Right renal pelvis (tissue), 4 donors: Measurements from ENCODE around the gene ECM1. TPM values are rescaled to one million over a fixed set of nuclear protein-coding genes. Genes with fewer than 3 reads are reported as not detected.

Experiments
- DNase-seq, 4 donors: peaks; one replicate each; pipeline ENCODE4 v3.0.0-alpha.2; 2013; ENCODE audit warnings: low read depth in 4 of 4, low spot score in 3 of 4, missing footprints in 1 of 4
- polyA plus RNA-seq, 4 donors: library from polyadenylated mRNA; unstranded; fragments of 120-200 nt; gene quantifications; one replicate each; pipeline ENCODE4 v1.2.1, GENCODE V29; 2013; ENCODE audit not compliant: insufficient read length in 4 of 4

The ECM1 gene
- polyA plus RNA-seq, 4 donors, result 12.0 to 22.1 (median 14.6) TPM

DNA sequence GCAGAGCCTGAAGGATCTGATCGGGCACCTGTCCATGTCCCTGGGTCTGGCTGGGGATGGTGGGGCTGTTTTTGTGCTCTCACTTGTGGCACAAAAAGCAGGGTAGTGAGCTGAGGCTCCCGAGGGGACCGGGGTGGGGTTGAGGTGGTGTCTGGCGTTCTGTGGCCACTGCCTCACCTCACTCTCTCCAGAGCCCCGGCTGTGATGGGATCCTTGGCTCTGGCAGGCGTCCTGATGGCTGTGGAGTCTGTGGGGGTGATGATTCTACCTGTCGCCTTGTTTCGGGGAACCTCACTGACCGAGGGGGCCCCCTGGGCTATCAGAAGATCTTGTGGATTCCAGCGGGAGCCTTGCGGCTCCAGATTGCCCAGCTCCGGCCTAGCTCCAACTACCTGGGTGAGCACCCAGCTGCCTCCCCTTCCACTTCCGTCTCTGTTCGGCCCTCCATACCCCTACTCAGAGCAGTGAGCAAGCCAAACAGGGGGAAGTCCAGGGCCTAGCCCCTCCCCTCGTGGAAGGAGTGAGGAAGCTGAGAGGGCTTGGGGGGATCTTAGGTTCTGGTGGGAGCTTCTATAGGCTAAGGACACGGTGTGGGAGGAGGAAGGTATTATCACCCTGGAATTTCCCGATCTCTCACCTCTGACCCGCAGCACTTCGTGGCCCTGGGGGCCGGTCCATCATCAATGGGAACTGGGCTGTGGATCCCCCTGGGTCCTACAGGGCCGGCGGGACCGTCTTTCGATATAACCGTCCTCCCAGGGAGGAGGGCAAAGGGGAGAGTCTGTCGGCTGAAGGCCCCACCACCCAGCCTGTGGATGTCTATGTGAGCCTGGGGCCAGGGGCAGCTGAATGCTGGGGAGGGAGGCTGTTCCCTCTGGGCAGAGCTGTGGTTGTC lies 48.3 kb downstream of the ECM1 start:
- DNase-seq, result no peak

DNA sequence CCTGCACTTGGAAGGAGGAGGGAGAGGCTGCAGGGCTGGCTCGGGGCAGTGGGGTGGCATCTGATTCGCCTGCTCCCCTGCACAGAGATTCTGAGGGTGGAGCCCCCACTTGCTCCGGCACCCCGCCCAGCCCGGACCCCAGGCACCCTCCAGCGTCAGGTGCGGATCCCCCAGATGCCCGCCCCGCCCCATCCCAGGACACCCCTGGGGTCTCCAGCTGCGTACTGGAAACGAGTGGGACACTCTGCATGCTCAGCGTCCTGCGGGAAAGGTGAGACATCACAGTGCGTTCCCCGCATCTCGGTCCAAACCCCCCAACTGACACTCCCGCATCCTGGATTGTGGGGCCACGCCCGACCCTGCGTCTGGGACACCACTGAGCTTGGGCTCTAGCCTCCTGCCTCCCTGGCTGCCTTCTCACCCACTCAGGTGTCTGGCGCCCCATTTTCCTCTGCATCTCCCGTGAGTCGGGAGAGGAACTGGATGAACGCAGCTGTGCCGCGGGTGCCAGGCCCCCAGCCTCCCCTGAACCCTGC lies 49.2 kb downstream of the ECM1 start:
- no peak for DNase-seq

DNA sequence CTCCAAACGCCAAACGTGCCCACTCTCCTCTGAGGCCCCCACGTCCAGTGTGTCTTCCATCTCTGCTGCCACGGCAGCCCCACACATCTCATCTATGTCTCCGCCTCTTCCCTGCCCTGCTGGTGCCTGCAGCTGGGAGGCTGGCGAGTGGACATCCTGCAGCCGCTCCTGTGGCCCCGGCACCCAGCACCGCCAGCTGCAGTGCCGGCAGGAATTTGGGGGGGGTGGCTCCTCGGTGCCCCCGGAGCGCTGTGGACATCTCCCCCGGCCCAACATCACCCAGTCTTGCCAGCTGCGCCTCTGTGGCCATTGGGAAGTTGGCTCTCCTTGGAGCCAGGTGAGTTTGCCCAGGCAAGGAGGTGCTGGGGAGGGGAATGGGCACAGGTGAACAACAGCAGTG lies 49.9 kb downstream of the ECM1 start:
- DNase-seq, result no peak

DNA sequence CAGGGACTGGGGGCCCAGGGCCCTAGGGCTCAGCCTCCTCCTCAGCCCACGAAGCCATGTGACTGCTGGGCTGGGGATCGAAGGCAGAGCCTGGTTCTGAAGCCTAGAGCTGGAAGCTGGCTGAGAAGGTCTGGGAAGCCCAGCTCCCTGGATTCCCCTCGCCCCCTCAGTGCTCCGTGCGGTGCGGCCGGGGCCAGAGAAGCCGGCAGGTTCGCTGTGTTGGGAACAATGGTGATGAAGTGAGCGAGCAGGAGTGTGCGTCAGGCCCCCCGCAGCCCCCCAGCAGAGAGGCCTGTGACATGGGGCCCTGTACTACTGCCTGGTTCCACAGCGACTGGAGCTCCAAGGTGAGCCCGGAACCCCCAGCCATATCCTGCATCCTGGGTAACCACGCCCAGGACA lies 50.4 kb downstream of the ECM1 start:
- no peak for DNase-seq

DNA sequence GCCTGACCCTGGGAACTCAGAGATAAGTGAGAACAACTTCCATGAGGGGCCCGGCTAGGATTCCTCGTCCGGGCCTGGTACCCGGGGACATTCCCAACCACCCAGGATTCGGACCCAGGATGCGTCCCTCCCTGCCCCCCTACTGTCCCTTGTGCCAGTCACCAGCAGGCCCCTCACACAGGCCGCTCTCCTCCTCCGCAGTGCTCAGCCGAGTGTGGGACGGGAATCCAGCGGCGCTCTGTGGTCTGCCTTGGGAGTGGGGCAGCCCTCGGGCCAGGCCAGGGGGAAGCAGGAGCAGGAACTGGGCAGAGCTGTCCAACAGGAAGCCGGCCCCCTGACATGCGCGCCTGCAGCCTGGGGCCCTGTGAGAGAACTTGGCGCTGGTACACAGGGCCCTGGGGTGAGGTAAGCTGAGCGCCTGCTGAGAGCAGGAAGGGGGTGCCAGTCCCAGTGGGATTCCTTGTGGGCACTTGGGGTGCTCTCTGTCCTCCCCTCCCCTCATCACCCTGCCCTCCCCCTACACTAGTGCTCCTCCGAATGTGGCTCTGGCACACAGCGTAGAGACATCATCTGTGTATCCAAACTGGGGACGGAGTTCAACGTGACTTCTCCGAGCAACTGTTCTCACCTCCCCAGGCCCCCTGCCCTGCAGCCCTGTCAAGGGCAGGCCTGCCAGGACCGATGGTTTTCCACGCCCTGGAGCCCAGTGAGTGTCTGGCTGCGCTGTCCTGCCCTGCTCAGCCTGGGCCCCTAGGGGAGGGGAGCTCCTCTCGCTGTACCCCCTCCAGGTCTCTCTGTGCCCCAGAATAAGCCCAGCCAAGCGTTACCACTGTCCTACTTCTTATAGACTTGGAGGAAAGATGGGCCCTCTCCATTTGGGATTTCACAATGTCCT lies 51.1 kb downstream of the ECM1 start:
- DNase-seq, result no peak

DNA sequence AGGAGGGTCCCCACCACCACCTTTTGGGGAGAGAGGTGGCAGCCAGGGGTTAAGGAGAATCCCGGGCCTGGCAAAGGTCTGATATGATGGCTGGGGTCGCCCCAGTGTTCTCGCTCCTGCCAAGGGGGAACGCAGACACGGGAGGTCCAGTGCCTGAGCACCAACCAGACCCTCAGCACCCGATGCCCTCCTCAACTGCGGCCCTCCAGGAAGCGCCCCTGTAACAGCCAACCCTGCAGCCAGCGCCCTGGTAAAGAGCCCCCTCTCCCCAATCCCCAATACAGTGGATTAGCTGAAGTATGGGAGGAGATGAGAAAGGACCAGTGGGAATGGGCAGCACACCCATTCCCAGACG lies 51.7 kb downstream of the ECM1 start:
- no peak for DNase-seq

DNA sequence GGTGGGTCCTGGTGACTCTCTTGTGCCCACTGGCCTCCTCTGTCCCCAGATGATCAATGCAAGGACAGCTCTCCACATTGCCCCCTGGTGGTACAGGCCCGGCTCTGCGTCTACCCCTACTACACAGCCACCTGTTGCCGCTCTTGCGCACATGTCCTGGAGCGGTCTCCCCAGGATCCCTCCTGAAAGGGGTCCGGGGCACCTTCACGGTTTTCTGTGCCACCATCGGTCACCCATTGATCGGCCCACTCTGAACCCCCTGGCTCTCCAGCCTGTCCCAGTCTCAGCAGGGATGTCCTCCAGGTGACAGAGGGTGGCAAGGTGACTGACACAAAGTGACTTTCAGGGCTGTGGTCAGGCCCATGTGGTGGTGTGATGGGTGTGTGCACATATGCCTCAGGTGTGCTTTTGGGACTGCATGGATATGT lies 52.1 kb downstream of the ECM1 start:
- no peak for DNase-seq

DNA sequence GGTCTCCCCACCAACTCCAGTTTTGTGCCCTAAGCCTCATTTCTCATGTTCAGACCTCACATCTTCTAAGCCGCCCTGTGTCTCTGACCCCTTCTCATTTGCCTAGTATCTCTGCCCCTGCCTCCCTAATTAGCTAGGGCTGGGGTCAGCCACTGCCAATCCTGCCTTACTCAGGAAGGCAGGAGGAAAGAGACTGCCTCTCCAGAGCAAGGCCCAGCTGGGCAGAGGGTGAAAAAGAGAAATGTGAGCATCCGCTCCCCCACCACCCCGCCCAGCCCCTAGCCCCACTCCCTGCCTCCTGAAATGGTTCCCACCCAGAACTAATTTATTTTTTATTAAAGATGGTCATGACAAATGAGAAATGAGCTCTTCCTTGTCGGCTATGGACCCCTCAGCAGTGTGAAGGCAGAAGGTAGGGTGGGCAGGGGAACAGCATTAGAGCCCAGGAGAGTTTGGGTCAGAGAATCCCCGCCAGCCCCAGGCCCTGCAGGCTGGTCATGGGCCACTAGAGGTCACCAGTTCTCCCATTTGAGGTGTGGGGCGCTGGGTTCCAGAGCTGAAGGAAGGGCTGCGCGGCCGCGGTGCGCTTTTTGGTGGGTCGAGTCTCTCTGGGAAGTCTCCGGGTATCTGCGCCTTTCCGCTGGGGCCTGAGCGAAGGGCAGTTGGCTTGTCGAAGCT lies 52.8 kb downstream of the ECM1 start:
- peak in 3 of 4 donors; percentile 78 to 81 (median 81) for DNase-seq

DNA sequence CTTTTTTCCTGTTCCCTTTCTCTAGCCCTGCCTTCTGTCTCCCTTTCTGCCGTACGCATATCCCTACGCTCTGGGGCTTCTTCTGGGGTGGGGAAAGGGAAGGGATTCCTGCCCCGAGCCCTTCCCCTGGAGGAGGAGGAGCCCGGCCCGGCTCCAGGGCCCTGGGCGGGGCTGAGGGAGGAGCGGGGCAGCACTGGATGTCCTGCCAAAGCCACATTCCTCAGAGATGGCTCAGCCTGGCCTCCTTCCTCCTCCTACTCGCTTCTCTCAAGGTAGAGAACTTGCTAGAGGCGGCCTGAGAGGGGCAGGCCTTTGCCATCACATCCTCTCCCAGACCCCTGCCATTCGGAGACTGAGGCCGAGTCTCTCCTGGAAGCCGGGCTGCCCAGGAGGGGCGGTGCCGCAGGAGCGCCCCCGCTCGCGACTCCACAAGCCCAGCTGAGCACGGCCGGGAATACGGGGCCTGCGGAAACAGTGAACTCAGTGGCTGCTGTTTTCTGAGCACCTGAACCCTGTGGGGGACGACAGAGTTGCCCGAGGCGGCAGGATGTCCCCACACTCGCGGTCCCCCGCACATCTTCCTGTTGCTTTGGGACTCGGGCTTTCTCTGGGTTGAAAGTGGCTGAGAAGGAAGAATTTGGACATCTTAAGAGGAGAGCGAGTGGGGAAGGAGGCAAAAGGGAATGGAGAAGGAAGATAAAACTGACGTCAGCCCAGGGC lies 53.5 kb downstream of the ECM1 start:
- peak; percentile 86 to 90 (median 90) for DNase-seq

DNA sequence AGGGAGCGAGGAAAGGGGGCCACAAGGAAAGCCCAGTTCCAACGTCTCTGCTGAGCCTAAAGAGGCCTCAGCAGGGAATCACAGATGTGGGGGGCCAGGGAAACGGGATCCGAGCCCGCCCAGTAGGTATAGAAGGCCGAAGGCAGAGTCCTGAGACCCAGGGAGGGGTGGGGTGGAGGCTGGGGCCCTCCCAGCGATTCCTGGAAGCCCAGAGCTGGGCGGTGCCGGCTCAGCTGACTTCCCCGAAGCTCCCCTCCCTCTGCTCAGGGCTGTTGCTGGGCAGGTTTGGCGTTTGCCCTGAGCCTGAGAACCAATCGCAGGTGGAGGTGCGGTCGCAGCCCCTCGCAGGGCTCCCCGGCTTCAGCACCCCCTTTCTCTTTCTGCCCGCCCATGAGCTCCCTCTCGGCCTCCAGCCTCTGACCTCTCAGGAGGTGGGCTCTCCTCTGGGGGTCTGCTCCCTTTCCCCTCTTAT lies 54.1 kb downstream of the ECM1 start:
- DNase-seq, result peak; percentile 73 to 82 (median 78)

DNA sequence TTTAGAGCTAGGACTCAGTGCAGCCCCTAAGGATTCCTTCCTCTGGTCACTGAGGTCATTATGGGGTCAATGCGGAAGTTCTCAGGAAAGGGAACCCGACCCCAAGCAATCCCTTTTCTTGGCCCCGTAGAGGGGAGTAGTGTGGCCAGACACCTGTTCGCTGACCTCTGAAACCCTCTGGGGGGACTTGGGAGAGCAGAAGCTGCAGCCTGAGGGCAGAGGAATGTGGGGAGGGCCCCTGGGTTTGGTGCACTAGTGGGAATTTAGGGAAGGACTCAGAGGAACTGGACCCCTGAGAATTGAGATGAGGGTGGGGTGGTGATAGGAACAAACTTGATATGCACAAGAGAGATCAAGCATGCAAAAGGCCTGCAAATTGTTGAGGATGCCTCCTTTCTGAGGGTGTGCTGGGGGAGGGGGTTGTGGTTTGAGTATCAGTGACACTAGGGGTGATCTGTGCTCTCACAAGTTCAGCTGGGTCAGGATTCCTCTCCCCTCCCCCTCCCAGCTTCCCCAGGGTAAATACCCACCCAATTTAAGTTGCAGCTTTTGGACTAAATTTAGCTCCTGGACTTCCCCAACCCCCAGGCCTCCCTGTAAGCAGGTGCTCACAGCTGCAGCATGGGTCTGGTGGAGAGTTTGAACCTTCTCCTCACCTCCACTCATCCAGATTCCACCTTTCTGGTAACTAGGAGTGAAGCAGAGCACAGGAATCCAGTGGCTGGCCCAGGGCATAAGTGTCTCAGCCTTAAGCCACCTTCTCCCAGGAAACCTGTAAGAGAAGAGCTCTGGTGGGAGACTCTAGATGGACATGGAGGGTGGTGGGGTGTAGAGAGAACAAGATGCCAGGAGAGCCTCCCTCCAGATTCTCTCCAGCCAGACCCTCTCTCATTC lies 54.8 kb downstream of the ECM1 start:
- DNase-seq, result no peak

Other genes starting within 250 kb of the ECM1 start
- 100 to 1,000 TPM; 184 to 211 (median 197) TPM for gene APH1A, start 239.1 kb upstream of the ECM1 start, polyA plus RNA-seq
- 10 to 100 TPM; 43.4 to 52.4 (median 47.9) TPM for gene C1orf54, start 235.3 kb upstream of the ECM1 start, polyA plus RNA-seq
- 1 to 10 TPM; 7.0 to 8.1 (median 7.5) TPM for gene CIART, start 225.6 kb upstream of the ECM1 start, polyA plus RNA-seq
- 10 to 100 TPM; 67.6 to 77.1 (median 75.5) TPM for gene MRPS21, start 214.2 kb upstream of the ECM1 start, polyA plus RNA-seq
- 10 to 100 TPM; 57.4 to 81.1 (median 61.0) TPM for gene PRPF3, start 186.6 kb upstream of the ECM1 start, polyA plus RNA-seq
- 10 to 100 TPM; 50.0 to 57.7 (median 54.8) TPM for gene RPRD2, start 144.0 kb upstream of the ECM1 start, polyA plus RNA-seq
- 10 to 100 TPM; 24.2 to 28.0 (median 26.0) TPM for gene TARS2, start 20.7 kb upstream of the ECM1 start, polyA plus RNA-seq
- under 1 TPM in 2 of 4 donors, not detected in 2; 0.42 to 0.44 TPM for gene FALEC, start 7.6 kb downstream of the ECM1 start, polyA plus RNA-seq
- gene ADAMTSL4, start 41.3 kb downstream of the ECM1 start, polyA plus RNA-seq, result 10 to 100 TPM; 12.4 to 21.0 (median 13.8) TPM
- 100 to 1,000 TPM; 155 to 206 (median 189) TPM for gene MCL1, start 71.5 kb downstream of the ECM1 start, polyA plus RNA-seq
- gene ENSA, start 121.5 kb downstream of the ECM1 start, polyA plus RNA-seq, result 100 to 1,000 TPM; 220 to 235 (median 227) TPM
- gene GOLPH3L, start 189.0 kb downstream of the ECM1 start, polyA plus RNA-seq, result 10 to 100 TPM; 35.3 to 46.8 (median 43.3) TPM
- not detected for gene HORMAD1, start 212.8 kb downstream of the ECM1 start, polyA plus RNA-seq